ENCODE results near the gene SHMT2. TPM values are rescaled to one million over a fixed set of nuclear protein-coding genes. Genes with fewer than 3 reads are reported as not detected.
"Not testable (repeated sequence)": the region's sequence is repeated elsewhere in the genome, so short reads cannot be mapped to it uniquely, and the experiment has no call there.

The SHMT2 gene
- total RNA-seq, 1 experiment from 2014 or later, result 274 TPM

- CTCF ChIA-PET, result interaction anchor here (0.9 kb wide), 1 partner anchor 29 kb away, joined by 10 read pairs; no protein-coding TSS in a partner anchor
- no peak for DNase-seq (ENCODE audit: low spot score)
- no TSS peak for BruUV-seq (replicated peaks)
- intact Hi-C loops (cut with micrococcal nuclease; ENCODE audit: unreplicated experiment), result no loop called here
- H3K27ac ChIP-seq (ENCODE audit: low read depth, low read length, poor library complexity, severe bottlenecking), result no peak overlapping the region
- TF ChIP-seq EZH2 (IDR thresholded peaks at IDR 0.05; ENCODE audit: borderline replicate concordance, low read depth, low read length, poor library complexity, severe bottlenecking), result no peak
- no peak for TF ChIP-seq CTCF (conservative IDR thresholded peaks at IDR 0.05; ENCODE audit: low read depth, low read length)
- H3K36me3 ChIP-seq (ENCODE audit: insufficient read depth, low read length, poor library complexity, severe bottlenecking), result peaks cover 36% of the 10 kb centered on the region
- POLR2A ChIA-PET (ENCODE audit: low non-redundant PET), result no interaction called here
- no peaks in the 10 kb centered on the region for H3K9me3 ChIP-seq (ENCODE audit: low read depth, low read length, poor library complexity, severe bottlenecking)
- H3K4me3 ChIP-seq (ENCODE audit: low read depth, low read length, poor library complexity, severe bottlenecking), result no peak overlapping the region
- H3K4me1 ChIP-seq (ENCODE audit: insufficient read depth, low read length, poor library complexity, severe bottlenecking), result no peaks in the 10 kb centered on the region
- no peaks in the 10 kb centered on the region for H3K27me3 ChIP-seq (replicated peaks; ENCODE audit: insufficient read depth, low read depth, low read length, poor library complexity)
Measured at GRCh38 chr12:57272337-57273151, 43.0 kb downstream of the SHMT2 start.

GRCh38 chr12:57273516-57273915 lies 44.0 kb downstream of the SHMT2 start:
- CTCF ChIA-PET, result interaction anchor here (0.6 kb wide), 1 partner anchor 61 kb away, joined by 3 read pairs; no protein-coding TSS in a partner anchor
- Histone ChIP-seq H3K27ac (ENCODE audit: low read depth, low read length, poor library complexity, severe bottlenecking) (no peak overlapping the region), H3K4me3 (ENCODE audit: low read depth, low read length, poor library complexity, severe bottlenecking) (no peak overlapping the region), H3K36me3 (ENCODE audit: insufficient read depth, low read length, poor library complexity, severe bottlenecking) (peaks cover 30% of the 10 kb centered on the region), H3K4me1 (ENCODE audit: insufficient read depth, low read length, poor library complexity, severe bottlenecking) (no peaks in the 10 kb centered on the region), H3K27me3 (replicated peaks; ENCODE audit: insufficient read depth, low read depth, low read length, poor library complexity) (no peaks in the 10 kb centered on the region), H3K9me3 (ENCODE audit: low read depth, low read length, poor library complexity, severe bottlenecking) (no peaks in the 10 kb centered on the region)
- DNase-seq (ENCODE audit: low spot score), result no peak
- intact Hi-C loops (cut with micrococcal nuclease; ENCODE audit: unreplicated experiment), result no loop called here
- POLR2A ChIA-PET (ENCODE audit: low non-redundant PET), result no interaction called here
- TF ChIP-seq CTCF (conservative IDR thresholded peaks at IDR 0.05; ENCODE audit: low read depth, low read length) (no peak), EZH2 (IDR thresholded peaks at IDR 0.05; ENCODE audit: borderline replicate concordance, low read depth, low read length, poor library complexity, severe bottlenecking) (no peak)
- BruUV-seq (replicated peaks), result no TSS peak

DNA sequence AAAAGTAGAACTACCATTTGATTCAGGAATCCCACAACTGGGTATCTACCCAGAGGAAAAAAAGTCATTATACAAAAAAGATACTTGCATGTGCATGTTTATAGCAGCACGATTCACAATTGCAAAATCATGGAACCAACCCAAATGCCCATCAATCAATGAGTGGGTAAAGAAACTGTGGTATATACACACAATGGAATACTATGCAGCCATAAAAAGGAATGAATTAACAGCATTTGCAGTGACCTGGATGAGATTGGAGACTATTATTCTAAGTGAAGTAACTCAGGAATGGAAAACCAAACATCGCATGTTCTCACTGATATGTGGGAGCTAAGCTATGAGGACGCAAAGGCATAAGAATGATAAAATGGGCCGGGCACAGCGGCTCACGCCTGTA lies 46.7 kb downstream of the SHMT2 start:
- ChIA-PET CTCF (interaction anchor here (0.6 kb wide), 2 partner anchors 43 to 88 kb away, joined by 5 to 6 read pairs; no protein-coding TSS in a partner anchor), POLR2A (ENCODE audit: low non-redundant PET) (interaction anchor here (0.6 kb wide), 1 partner anchor 178 kb away, joined by 4 read pairs; no protein-coding TSS in a partner anchor)
- H3K9me3 ChIP-seq (ENCODE audit: low read depth, low read length, poor library complexity, severe bottlenecking); H3K27me3 ChIP-seq (replicated peaks; ENCODE audit: insufficient read depth, low read depth, low read length, poor library complexity); DNase-seq (ENCODE audit: low spot score); intact Hi-C loops (cut with micrococcal nuclease; ENCODE audit: unreplicated experiment); H3K4me3 ChIP-seq (ENCODE audit: low read depth, low read length, poor library complexity, severe bottlenecking); H3K27ac ChIP-seq (ENCODE audit: low read depth, low read length, poor library complexity, severe bottlenecking); BruUV-seq (replicated peaks): not testable (repeated sequence)
- H3K4me1 ChIP-seq (ENCODE audit: insufficient read depth, low read length, poor library complexity, severe bottlenecking), result peaks cover 10% of the 10 kb centered on the region
- H3K36me3 ChIP-seq (ENCODE audit: insufficient read depth, low read length, poor library complexity, severe bottlenecking), result peaks cover 25% of the 10 kb centered on the region

Measured in A673 (cell line).